ENCODE measurements around the gene LUC7L3. TPM values are rescaled to one million over a fixed set of nuclear protein-coding genes. Genes with fewer than 3 reads are reported as not detected.

LUC7L3 gene
- total RNA-seq, 1 donor from 2014 or later: 222 TPM

- DNase-seq: no peak
- no peak overlapping the region for H3K4me3 Mint-ChIP-seq (ENCODE audit: unreplicated experiment)
- H3K36me3 Mint-ChIP-seq (ENCODE audit: unreplicated experiment): no peaks in the 10 kb centered on the region
- H3K27ac Mint-ChIP-seq (ENCODE audit: unreplicated experiment): no peak overlapping the region
- H3K9me3 Mint-ChIP-seq (ENCODE audit: unreplicated experiment): peaks cover 6% of the 10 kb centered on the region
- TF ChIP-seq CTCF (IDR thresholded peaks at IDR 0.05; ENCODE audit: partially characterized antibody, unreplicated experiment): no peak
- H3K27me3 Mint-ChIP-seq (ENCODE audit: unreplicated experiment): peaks cover 4% of the 10 kb centered on the region
- peaks cover 14% of the 10 kb centered on the region for H3K4me1 Mint-ChIP-seq (ENCODE audit: low read depth, unreplicated experiment)
Observed at GRCh38 chr17:50710650-50711049, 8.8 kb upstream of the LUC7L3 start.

- no peak for TF ChIP-seq CTCF (IDR thresholded peaks at IDR 0.05; ENCODE audit: partially characterized antibody, unreplicated experiment)
- Mint-ChIP-seq H3K36me3 (ENCODE audit: unreplicated experiment) (no peaks in the 10 kb centered on the region), H3K9me3 (ENCODE audit: unreplicated experiment) (peaks cover 6% of the 10 kb centered on the region), H3K4me1 (ENCODE audit: low read depth, unreplicated experiment) (peaks cover 14% of the 10 kb centered on the region), H3K4me3 (ENCODE audit: unreplicated experiment) (no peak overlapping the region), H3K27ac (ENCODE audit: unreplicated experiment) (no peak overlapping the region), H3K27me3 (ENCODE audit: unreplicated experiment) (peaks cover 2% of the 10 kb centered on the region)
- no peak for DNase-seq
Observed at GRCh38 chr17:50712641-50713040, 6.8 kb upstream of the LUC7L3 start.

GRCh38 chr17:50715471-50715870 lies 3.9 kb upstream of the LUC7L3 start:
- no peak for DNase-seq
- H3K4me3 Mint-ChIP-seq (ENCODE audit: unreplicated experiment): no peak overlapping the region
- peaks cover 4% of the 10 kb centered on the region for H3K9me3 Mint-ChIP-seq (ENCODE audit: unreplicated experiment)
- no peak overlapping the region for H3K27ac Mint-ChIP-seq (ENCODE audit: unreplicated experiment)
- H3K36me3 Mint-ChIP-seq (ENCODE audit: unreplicated experiment): no peaks in the 10 kb centered on the region
- peaks cover 2% of the 10 kb centered on the region for H3K4me1 Mint-ChIP-seq (ENCODE audit: low read depth, unreplicated experiment)
- H3K27me3 Mint-ChIP-seq (ENCODE audit: unreplicated experiment): no peaks in the 10 kb centered on the region
- TF ChIP-seq CTCF (IDR thresholded peaks at IDR 0.05; ENCODE audit: partially characterized antibody, unreplicated experiment): no peak

- Mint-ChIP-seq H3K9me3 (ENCODE audit: unreplicated experiment) (peaks cover 2% of the 10 kb centered on the region), H3K4me1 (ENCODE audit: low read depth, unreplicated experiment) (peaks cover 13% of the 10 kb centered on the region), H3K27ac (ENCODE audit: unreplicated experiment) (peak overlapping the region; percentile 86), H3K36me3 (ENCODE audit: unreplicated experiment) (no peaks in the 10 kb centered on the region), H3K27me3 (ENCODE audit: unreplicated experiment) (no peaks in the 10 kb centered on the region), H3K4me3 (ENCODE audit: unreplicated experiment) (peak overlapping the region; percentile 91)
- DNase-seq: no peak
- no peak for TF ChIP-seq CTCF (IDR thresholded peaks at IDR 0.05; ENCODE audit: partially characterized antibody, unreplicated experiment)
Observed at GRCh38 chr17:50719924-50720794, 756 bp downstream of the LUC7L3 start.
